Left hindlimb (tissue), 1 donor: ENCODE results near the gene EPB41L4B.

Experiments used
- DNase-seq: peaks from one replicate; pipeline ENCODE4 v3.0.0-alpha.2; 2018

EPB41L4B gene

DNA sequence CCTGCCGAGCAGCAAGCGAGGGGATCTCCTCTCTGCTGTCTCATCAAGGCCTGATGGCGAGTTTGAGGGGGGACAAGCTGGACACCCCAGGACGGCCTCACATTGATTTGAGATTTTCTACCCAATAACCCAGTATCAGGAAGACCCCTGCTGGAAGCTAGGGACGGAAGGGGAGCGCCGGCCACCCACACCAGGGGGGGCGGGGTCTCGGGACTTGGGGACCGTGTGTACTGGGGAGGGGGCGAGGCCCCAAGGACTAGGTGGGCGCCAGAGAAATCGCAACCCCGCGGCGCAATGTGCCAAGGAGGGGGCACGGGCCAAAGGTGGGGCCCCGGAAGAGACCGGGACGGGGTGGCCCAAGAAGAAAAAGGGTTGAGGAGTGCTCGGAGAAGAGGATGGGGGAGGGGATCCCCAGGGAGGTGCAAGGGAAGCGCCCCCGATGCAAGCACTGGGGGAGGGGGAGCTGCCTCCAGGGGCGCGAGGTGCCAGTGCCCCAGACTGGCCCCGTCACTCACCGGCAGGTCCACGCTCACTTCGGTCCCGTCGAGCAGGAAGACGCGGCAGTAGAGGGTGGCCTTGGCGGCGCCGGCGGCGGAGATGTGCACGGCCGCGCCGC, 1.1 kb downstream of the EPB41L4B start:
- peak; percentile 38 for DNase-seq

GRCh38 chr9:109319017-109319625, 1.7 kb downstream of the EPB41L4B start:
- no peak for DNase-seq

DNA sequence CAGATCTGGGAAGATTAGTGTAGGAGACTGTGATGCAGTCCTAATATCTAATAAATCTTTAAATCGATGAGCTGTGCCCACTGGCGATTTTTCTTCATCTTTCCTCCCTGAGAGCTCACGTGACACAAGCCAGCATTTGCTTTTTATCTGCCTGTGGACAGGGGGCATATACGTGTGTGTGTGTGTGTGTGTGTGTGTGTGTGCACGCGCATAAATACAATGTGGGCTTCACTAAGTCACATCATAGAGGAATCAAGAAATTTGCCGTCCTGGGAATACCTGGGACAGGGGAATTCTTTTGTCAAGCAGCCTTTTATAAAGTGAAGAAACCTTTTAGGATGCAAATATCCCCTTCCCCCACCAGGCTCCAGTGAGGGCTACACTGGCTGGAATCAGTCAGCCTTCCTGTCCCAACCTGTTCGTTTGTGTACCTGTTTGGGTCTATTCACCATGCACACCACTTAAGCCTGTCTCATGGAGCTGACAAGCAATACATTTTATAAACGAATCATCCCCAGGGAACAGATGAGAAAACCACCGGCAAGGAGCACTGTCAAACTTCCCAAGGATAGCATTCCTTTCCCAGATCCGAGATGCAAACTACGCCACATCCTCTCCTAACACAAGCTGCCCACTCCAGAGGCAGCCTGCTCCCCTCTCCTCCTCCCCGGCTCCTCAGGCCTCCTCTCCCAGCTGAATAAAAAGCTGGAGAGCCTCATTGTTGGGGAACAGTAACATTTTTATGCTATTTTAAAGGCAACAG, 2.7 kb downstream of the EPB41L4B start:
- DNase-seq: no peak

DNA sequence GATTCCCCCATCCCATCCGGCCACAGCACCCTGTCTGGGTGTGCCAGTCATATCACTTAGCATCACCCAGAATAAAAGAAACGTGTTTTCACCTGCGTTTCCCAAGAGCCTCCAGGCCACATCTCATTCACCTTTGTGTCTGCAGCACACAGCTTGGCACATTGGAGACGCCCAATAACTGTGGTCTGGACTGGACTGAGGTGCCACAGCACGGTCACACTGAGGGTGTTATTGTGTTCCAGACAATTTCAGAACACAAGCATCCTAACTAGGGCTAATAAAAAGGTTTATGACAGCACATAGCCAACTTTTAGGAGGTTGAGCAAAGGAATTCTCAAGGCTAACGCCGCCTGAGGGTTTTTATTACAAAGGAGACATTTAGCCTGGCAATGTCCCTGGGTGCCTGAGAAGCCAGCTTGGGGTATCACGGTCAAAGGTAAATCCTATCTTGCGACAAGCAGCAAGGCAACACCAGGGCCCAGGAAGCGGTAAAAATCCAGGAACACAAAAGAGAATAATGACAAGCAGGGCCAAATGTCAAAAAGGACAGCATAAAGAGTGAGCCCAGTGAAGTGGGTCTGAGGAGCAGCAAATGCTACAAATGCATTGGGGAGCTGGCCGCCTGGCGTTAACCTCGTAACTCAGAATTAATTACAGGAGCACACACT, 3.4 kb downstream of the EPB41L4B start:
- DNase-seq: no peak

DNA sequence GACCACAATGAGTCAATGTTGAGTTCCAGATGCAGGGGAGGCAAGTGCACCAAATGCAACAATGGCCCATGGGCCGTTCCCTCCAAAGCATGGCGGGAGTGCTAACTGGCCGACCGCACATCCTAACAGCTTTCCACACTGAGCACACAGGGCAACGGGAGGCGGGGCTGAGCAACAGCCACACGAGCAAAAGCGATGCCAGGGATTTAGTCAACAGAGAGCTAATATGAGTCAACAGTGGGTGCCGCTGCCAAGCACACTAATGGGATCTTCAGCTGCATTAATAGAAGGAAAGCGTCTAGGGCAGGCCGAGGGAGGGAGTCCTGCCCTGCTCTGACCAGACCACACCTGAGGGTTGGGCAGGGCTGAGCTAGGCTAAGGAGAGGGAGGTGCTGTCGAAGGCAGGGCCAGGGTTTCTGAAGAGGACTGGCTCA, 4.6 kb downstream of the EPB41L4B start:
- peak; percentile 44 for DNase-seq

DNA sequence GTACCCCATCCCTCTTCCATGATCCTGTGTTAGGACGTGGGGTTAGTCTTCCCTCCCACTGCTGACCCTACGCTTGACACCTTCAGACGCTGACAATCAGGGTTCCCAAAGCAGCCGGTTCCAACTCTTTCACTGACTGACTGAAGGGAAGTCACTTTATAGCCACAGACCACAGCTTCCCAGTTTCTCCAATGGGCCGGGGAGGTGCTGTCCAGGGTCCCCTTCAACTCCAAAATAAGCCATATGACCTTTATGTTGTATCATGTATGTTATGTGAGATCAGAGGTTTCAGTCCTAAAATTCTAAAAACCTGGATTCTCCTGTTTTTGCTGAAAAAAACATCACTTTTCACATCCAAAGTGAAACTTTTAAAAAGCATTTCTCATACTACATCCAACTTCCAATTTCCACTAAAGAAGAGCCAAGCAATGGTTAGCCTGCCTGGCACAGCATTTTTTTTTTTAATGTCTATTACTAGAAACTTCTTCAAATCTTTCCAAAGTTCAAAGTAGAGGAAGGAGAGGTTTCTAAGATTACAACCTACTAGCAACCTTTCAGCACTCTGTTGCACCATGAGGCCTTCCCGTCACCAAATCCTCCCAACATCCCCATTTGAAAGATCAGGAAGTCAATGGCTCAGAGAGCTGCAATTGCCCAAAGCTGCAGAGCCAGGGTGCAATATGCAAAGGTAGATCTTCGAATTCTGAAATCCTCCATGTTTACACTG, 5.2 kb downstream of the EPB41L4B start:
- DNase-seq: no peak

DNA sequence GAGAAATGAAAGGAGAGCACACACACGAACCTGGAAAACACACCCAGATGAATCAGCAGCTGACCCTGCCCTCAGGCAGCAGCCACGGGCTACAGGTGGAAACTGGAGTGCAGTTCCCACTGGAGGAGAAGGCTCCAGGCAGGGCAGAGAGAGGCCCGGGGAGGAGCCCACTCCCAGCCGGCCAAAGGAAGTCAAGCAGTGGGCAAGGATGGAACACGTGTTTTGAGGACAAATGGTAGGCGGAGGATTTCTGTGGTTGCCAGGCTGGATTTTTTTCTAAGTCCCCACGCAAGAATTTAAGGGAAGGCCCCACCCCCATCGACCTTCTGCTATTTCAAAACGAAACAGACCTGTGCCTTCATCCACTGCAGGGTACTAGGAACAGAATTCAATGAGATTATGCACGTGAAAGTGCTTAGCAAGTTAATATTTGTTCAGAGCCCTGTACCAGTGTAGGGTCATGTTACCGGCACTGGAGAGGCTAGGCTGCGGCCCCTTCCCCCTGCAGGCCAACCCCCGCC, 6.8 kb downstream of the EPB41L4B start:
- no peak for DNase-seq

- no peak for DNase-seq
Observed at GRCh38 chr9:109313351-109313750, 7.5 kb downstream of the EPB41L4B start.

DNA sequence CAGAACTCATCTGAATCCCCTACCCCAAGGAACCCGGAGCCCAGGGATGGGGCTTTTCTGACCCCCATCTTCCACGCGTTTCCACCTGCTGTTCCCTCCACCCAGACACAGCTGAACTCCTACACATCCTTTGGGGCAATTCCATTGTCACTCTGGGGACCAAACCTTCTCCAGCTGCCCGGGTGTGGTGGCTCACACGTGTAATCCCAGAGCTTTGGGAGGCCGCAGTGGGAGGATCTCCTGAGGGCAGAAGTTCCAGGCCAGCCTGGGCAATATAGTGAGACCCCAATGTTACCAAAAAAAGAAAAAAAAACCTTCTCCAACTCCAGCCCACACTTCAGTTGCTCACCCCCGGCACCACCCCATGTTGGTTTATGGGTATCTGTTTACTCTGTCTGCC, 8.1 kb downstream of the EPB41L4B start:
- DNase-seq: no peak

GRCh38 chr9:109311731-109312130, 9.1 kb downstream of the EPB41L4B start:
- DNase-seq: no peak

GRCh38 chr9:109311286-109311685, 9.6 kb downstream of the EPB41L4B start:
- no peak for DNase-seq

- no peak for DNase-seq
Observed at GRCh38 chr9:109310486-109310901, 10.4 kb downstream of the EPB41L4B start.

DNA sequence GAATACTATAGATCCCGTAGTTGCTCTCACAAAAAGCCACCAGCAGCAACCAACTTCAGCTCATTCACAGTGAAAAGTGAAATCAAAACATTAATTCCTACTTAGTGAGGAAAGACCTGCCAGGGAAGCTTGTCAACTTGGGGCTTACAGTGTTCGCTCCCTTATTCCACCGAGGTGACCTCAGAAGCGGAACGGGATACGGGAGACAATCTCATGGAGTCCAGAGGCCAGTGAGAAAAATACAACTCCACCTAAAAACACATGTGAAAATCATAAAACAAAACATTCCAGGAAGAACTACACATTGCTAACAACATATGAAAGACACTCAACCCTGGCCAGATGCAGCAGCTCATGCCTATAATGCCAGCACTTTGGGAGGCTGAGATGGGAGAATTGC, 11.6 kb downstream of the EPB41L4B start:
- DNase-seq: no peak

- DNase-seq: no peak
Observed at GRCh38 chr9:109307380-109308240, 13.2 kb downstream of the EPB41L4B start.

GRCh38 chr9:109305801-109306200, 15.1 kb downstream of the EPB41L4B start:
- no peak for DNase-seq

DNA sequence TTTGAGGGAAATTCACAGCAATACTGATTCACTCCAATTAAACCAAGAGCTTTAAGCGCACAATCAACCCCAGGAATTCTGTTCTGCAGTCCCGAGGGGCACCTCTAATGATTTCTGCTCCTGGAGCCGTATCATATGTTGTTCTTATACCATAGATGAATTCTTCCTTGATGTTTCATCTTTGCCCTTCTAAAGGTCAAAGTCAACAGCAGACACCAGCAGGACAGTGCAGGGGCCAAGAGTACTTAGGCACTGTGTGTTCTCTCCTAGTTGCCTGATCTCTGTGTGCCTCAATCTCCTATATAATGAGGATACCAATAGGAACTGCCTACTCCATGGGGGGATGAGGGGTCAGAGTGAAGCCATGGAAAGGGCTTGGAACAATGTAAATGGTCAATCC, 16.5 kb downstream of the EPB41L4B start:
- DNase-seq: no peak

GRCh38 chr9:109303900-109304299, 17.0 kb downstream of the EPB41L4B start:
- no peak for DNase-seq

DNA sequence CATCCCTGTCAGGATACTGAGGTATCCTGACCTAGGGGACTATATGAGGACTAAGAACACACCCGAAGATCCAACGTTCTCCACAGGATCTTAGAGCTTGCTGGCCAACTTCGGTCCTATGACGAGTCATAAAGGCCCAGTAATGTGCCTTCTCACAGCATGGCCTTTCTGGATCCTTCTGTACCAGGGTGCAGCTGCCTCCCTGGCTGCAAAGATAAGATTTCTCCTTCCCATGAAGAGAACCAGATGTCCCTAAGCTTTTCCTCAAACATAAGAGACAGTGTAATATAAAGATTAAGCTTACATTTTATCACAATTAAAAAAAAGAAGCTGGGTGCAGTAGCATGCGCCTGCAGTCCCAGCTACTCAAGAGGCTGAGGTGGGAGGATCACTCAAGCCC, 18.3 kb downstream of the EPB41L4B start:
- DNase-seq: no peak

DNA sequence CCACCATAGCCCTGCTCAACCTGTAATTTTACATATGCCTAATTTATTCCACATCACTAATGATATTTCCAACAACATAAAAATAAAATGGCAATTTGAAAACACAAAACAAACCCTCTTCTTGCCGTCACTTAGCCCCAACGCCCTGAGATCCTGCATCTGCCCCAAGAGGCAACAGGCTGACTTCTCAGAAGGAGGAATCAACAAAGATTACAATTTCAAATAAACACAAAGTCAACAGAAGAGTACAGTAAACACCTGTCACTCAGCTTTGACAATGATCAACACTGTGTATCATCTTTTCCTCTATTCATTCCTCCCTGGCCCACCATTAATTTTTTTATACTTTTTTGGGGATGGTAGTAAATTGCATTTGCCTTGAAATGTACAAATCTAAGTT, 19.8 kb downstream of the EPB41L4B start:
- DNase-seq: no peak

DNA sequence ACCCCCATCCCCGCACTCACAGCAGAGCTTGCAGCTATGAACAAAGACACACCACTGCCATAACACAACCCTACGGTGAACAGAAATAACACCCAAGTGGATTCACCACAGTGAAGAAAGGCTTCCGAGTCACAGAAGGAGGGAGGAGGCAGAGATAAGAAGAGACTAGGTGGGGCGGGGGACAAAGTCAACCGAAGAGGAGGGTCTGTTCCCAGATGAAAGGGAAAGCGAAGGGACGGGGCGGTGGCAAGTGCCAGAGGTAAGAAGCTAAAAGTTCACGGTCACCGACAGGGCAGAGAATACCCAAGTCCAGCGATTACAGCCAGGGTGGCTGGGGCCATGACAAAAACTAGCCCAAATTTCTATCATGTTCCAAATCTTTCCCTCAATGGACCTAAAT, 21.0 kb downstream of the EPB41L4B start:
- no peak for DNase-seq

- DNase-seq: no peak
Observed at GRCh38 chr9:109297899-109298298, 23.0 kb downstream of the EPB41L4B start.
